AG04449 (cell line): ENCODE data around the gene RAD23A.
"Not testable (repeated sequence)": the region's sequence is repeated elsewhere in the genome, so short reads cannot be mapped to it uniquely, and the experiment has no call there.

ENCODE experiments used
- CTCF ChIA-PET: fragments of 350-600 bp; formaldehyde crosslinking; extraction: SDS; loops from one replicate; lab custom pipeline; 2021; ENCODE audit warnings: antibody characterized with exemption; lab: Yijun Ruan, JAX
- POLR2A ChIA-PET: fragments of 400-600, 350-600 bp; formaldehyde crosslinking; extraction: SDS; loops from one replicate; lab custom pipeline; 2020; ENCODE audit warnings: antibody characterized with exemption, inconsistent platforms; lab: Yijun Ruan, JAX
- DNase-seq: peaks from one replicate; pipeline ENCODE4 v3.0.0-alpha.2; 2010; ENCODE audit warnings: low read depth, low spot score
- H3K4me3 ChIP-seq: 2 replicates; pipeline ENCODE4 v1.5.1; 2011; ENCODE audit warnings: low read depth, mild to moderate bottlenecking, control low read depth, low read length
- CTCF ChIP-seq: IDR thresholded peaks from one replicate; pipeline ENCODE4 v1.5.1; 2011; ENCODE audit warnings: mild to moderate bottlenecking, moderate library complexity, low read length, control low read depth, inconsistent platforms; ENCODE audit not compliant: insufficient read depth; ENCODE audit errors: missing control alignments

RAD23A gene

DNA sequence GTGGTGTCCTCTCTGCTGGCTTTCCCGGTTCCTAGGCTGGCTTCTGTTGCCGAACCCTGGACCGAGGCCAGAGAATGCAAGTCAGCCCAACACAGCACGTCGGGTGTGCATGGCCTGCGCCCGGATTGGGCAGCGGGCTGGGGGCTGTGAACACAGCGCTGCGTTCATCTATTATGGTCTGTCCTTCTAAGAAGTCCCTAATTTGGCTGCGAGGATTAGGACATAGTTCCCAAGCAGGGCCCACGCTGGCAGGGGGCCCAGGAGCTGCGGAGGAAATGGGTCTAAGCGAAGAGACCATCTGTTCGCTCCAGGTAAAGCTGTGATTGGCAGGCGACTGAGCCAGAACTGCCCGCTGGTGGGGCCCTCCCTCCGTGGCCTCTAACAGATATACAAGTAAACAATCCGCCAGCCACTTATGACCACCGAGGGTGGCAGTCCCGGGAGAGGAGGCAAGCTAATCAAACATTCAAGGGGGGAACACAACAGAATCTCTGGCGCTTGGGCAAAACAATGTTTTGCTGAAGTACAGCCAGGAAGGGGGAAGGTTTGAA, 32.6 kb upstream of the RAD23A start:
- TF ChIP-seq CTCF = no peak
- H3K4me3 ChIP-seq = no peak overlapping the region
- ChIA-PET POLR2A (no interaction called here), CTCF (interaction anchor here (0.9 to 1.4 kb wide), 5 partner anchors 14 to 193 kb away, joined by 3 to 7 read pairs (median 4); no protein-coding TSS in a partner anchor)
- no peak for DNase-seq

DNA sequence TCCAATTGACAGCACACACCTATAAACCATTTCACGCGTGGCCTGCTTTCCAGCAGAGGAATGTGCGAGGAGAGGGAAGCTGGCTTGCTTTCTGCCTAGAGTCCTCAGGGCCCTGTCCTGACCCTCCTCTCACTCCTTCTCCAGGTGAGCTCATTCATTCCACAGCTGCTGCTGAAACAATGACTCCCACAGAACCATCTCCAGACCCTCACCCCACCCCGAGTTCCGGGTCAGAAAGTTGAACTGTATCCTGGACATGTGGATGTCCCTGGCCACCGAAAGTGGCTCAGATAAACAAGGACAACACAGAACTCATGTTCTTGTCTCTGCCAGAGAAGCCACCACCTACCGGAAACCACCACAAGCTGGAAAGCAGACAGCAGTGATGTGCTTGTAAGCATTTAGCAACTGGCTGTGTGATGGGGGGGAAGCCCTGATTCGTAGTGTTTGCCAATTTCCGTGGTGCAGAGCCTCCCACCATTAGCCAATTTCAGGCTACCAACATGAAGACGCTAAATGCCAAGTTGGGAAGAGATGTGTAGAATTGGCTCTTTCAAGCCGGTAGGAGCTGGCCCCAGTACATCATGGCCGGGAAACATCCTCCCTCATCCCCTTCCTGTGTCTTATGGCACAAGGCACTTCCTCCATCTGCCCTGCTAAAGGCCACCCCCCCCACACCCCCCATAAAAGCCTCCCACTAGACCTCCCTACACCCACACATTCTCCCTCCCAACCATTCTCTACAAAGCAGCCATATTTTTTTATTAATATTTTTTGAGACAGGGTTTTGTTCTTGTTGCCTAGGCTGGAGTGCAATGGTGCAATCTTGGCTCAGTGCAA, 31.6 kb upstream of the RAD23A start:
- no peak for DNase-seq
- ChIA-PET CTCF (interaction anchor here (0.9 to 1.4 kb wide), 3 partner anchors 24 to 194 kb away, joined by 3 to 7 read pairs (median 4); no protein-coding TSS in a partner anchor), POLR2A (no interaction called here)
- H3K4me3 ChIP-seq = no peak overlapping the region
- no peak for TF ChIP-seq CTCF

DNA sequence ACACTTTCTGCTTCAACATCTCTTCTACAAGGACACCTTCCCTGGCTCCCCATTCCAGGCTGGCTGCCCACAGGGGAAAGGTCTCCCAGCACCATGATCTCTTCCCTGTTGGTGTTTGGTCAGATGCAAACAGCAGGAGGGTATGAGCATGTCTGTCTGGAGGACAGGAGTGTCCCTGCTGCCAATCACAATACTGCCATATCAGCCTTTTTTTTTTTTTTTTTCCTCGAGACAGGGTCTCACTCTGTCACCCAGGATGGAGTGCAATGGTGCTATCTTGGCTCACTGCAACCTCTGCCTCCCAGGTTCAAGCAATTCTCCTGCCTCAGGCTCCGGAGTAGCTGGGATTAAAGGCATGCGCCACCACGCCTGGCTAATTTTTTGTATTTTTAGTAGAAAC, 29.8 kb upstream of the RAD23A start:
- H3K4me3 ChIP-seq, DNase-seq, CTCF ChIA-PET, POLR2A ChIA-PET: not testable (repeated sequence)

DNA sequence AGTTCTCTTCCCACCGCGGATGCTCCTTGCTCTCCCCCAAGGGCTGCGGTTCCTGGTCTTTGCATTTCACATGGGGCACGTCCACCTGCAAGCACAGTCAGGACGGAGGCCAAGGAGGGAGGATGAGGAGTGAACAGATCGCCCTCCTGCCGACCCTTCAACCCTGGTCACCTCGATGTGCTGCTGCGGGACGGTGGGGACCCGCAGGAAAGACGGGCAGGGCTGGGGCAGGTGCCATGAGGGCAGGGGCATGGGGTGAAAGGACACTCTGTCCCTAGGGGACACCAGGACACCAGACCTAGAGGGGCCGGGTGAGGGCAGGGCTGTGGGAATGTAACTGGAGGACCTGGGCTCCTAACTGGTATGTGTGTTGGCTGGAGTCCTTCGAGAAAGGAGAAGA, 27.4 kb upstream of the RAD23A start:
- DNase-seq = no peak
- no peak for TF ChIP-seq CTCF
- no peak overlapping the region for H3K4me3 ChIP-seq
- CTCF ChIA-PET = no interaction called here
- POLR2A ChIA-PET = no interaction called here

DNA sequence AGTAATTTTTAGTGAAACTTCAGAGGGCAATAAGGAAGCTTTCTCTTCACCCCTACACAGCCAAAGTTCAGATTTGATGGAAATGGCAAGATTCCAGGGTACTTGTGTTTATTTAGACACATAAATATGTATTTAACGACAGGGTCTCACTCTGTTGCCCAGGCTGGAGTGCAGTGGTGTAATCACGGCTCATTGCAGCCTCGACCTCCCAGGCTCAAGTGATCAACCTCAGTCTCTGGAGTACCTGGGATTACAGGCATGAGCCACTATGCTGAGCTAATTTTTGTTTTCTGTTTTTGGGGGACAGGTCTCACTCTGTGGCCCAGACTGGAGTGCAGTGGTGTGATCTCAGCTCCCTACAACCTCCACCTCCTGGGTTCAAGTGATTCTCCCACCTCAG, 24.6 kb upstream of the RAD23A start:
- no peak for DNase-seq
- no peak for TF ChIP-seq CTCF
- H3K4me3 ChIP-seq = no peak overlapping the region
- ChIA-PET POLR2A (interaction anchor here (1.3 kb wide), 1 partner anchor 12 kb away, joined by 5 read pairs; no protein-coding TSS in a partner anchor), CTCF (interaction anchor here (0.9 to 1.8 kb wide), 3 partner anchors 12 to 160 kb away, joined by 3 to 6 read pairs (median 4); partner anchors contain the start of gene FARSA)

DNA sequence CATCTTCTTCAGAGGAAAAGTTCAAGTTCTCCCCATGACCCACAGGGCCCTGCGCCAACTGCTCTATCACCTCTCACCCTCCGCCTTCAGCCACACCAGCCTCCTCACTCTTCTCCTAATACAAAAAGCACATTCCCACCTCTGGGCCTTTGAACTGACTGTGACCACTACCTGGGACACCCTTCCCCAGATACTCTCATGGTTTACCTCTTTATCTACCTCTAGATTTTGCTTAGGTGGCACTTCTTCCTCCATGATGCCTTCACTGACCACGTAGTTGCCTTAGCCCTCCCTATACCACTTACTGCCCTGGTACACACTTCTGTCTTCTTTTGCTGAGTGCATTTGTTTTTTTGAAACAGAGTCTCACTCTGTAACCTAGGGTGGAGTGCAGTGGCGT, 22.7 kb upstream of the RAD23A start:
- ChIA-PET CTCF (interaction anchor here (1.3 kb wide), 1 partner anchor 9 kb away, joined by 6 read pairs; no protein-coding TSS in a partner anchor), POLR2A (no interaction called here)
- no peak overlapping the region for H3K4me3 ChIP-seq
- no peak for TF ChIP-seq CTCF
- DNase-seq = no peak
